Brain microvascular endothelial cell (primary cell): Measurements from ENCODE around the gene AATF.

Experiments used
- DNase-seq: peaks from one replicate; pipeline ENCODE4 v3.0.0-alpha.2; 2020
- H3K27ac ChIP-seq: fragments of 250-450 bp; sonication (Bioruptor Pico); 2 replicates; pipeline ENCODE4 v1.5.1; 2020; ENCODE audit warnings: mild to moderate bottlenecking, moderate library complexity
- H3K27me3 ChIP-seq: fragments of 250-450 bp; sonication (Bioruptor Pico); replicated peaks from 2 replicates; pipeline ENCODE4 v1.5.1; 2020; ENCODE audit warnings: mild to moderate bottlenecking
- H3K36me3 ChIP-seq: fragments of 250-450 bp; sonication (Bioruptor Pico); replicated peaks from 2 replicates; pipeline ENCODE4 v1.5.1; 2020; ENCODE audit warnings: mild to moderate bottlenecking
- H3K4me3 ChIP-seq: 2 replicates; pipeline ENCODE4 v1.5.1; 2011; ENCODE audit warnings: low read depth, mild to moderate bottlenecking, control low read depth, low read length, moderate library complexity
- CTCF ChIP-seq: IDR thresholded peaks from 2 replicates; pipeline ENCODE4 v1.5.1; 2011; ENCODE audit warnings: low read depth, mild to moderate bottlenecking, moderate library complexity, low read length, control low read depth, inconsistent platforms; ENCODE audit errors: missing control alignments
- in situ Hi-C: cut with HindIII; loops from 2 replicates; pipeline ENCODE4 v1.10.0; 2017; ENCODE audit warnings: low sequenced_read_pairs, low pct_ligation_motif_present

AATF gene

DNA sequence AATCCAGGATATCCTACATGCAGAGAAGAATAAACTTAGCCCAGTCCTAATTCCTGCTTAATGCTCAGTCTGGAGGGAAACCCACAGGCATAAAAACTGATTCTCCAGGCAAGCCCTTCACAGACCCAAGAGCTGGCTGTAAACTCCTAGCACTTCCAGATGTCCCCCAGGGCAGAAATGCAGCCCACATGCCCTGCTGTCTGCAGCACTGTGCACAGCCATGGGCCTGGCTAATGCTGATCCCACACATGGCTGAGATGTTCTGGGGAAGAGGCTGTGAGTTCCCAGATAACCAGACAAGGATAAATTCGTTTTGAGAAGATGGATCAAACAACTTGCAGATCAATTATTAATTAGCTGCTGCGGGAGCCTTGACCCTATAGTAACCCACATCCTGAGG, 148.4 kb downstream of the AATF start:
- Histone ChIP-seq H3K27ac (no peak overlapping the region), H3K36me3 (peaks cover 20% of the 10 kb centered on the region), H3K27me3 (no peaks in the 10 kb centered on the region), H3K4me3 (no peak overlapping the region)
- TF ChIP-seq CTCF, result no peak
- in situ Hi-C loops, result no loop called here
- no peak for DNase-seq

GRCh38 chr17:37098152-37098551, 149.4 kb downstream of the AATF start:
- DNase-seq, result no peak
- no peak overlapping the region for H3K4me3 ChIP-seq
- no peak overlapping the region for H3K27ac ChIP-seq
- in situ Hi-C loops, result no loop called here
- TF ChIP-seq CTCF, result no peak
- no peaks in the 10 kb centered on the region for H3K27me3 ChIP-seq
- H3K36me3 ChIP-seq, result peaks cover 25% of the 10 kb centered on the region

- no peak overlapping the region for H3K27ac ChIP-seq
- in situ Hi-C loops, result no loop called here
- TF ChIP-seq CTCF, result no peak
- peaks cover 32% of the 10 kb centered on the region for H3K36me3 ChIP-seq
- no peak overlapping the region for H3K4me3 ChIP-seq
- H3K27me3 ChIP-seq, result no peaks in the 10 kb centered on the region
- no peak for DNase-seq
These were observed 150.3 kb downstream of the AATF start for GRCh38 chr17:37098910-37099664.

GRCh38 chr17:37100231-37100630, 151.5 kb downstream of the AATF start:
- Histone ChIP-seq H3K36me3 (peaks cover 26% of the 10 kb centered on the region), H3K27ac (no peak overlapping the region), H3K4me3 (no peak overlapping the region), H3K27me3 (no peaks in the 10 kb centered on the region)
- TF ChIP-seq CTCF, result no peak
- no peak for DNase-seq
- in situ Hi-C loops, result no loop called here

DNA sequence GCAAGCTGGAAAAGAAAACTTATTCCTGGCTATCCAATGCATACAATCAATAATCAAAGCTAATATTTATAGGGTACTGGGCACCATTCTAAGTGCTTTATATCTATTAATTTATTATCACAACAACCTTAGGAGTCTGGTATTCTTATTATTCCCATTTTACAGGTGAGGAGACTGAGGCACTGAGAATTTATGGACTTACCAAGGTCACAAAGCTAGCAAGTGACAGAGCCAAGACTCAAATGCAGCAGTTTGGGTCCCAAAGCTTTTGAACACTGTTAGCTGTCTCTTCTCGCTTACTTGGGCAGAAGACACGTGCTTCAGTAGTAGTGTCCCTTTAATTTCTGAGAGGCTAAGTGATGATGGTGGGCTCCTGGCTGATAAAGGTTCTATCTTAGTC, 152.6 kb downstream of the AATF start:
- no peak for TF ChIP-seq CTCF
- in situ Hi-C loops, result no loop called here
- H3K27me3 ChIP-seq, result no peaks in the 10 kb centered on the region
- no peak overlapping the region for H3K27ac ChIP-seq
- no peak for DNase-seq
- H3K36me3 ChIP-seq, result peaks cover 18% of the 10 kb centered on the region
- H3K4me3 ChIP-seq, result no peak overlapping the region

- Histone ChIP-seq H3K27ac (no peak overlapping the region), H3K36me3 (peaks cover 18% of the 10 kb centered on the region), H3K27me3 (no peaks in the 10 kb centered on the region), H3K4me3 (no peak overlapping the region)
- TF ChIP-seq CTCF, result no peak
- no peak for DNase-seq
- in situ Hi-C loops, result no loop called here
These were observed 154.5 kb downstream of the AATF start for GRCh38 chr17:37103231-37103630.
